Activated naive CD4-positive, alpha-beta T cell treated with anti-CD3 and anti-CD28 coated beads, Interleukin-2, amount 10 ng/mL, durations not matched to agents 5 hours and 36 hours (primary cell): ENCODE results near the gene SCYL3. TPM values are rescaled to one million over a fixed set of nuclear protein-coding genes. Genes with fewer than 3 reads are reported as not detected.

Experiments
- total RNA-seq, 2 experiments: library from RNA; stranded (reverse); gene quantifications; one replicate each; pipeline ENCODE4 v1.2.3, GENCODE V29; 2021

The SCYL3 gene
- total RNA-seq, result 10 to 100 TPM; 16.7 to 18.0 TPM

GRCh38 chr1:169893645-169894423 is at the start of gene SCYL3:
SCYL3 (minus strand) TSS chr1:169893896; CDS start chr1:169888840, 5,056 bp downstream.

Other genes with a start within 250 kb of the SCYL3 start
- gene SELL, start 182.3 kb downstream of the SCYL3 start, total RNA-seq, result 100 to 1,000 TPM; 515 to 529 TPM
- not detected for gene SELE, start 159.8 kb downstream of the SCYL3 start, total RNA-seq
- 10 to 100 TPM; 12.7 to 13.1 TPM for gene METTL18, start 99.0 kb downstream of the SCYL3 start, total RNA-seq
- 10 to 100 TPM; 19.8 to 20.9 TPM for gene KIFAP3, start 180.8 kb upstream of the SCYL3 start, total RNA-seq